Stimulated activated CD8-positive, alpha-beta memory T cell treated with anti-CD3 and anti-CD28 coated beads, Interleukin-4, amount 100 ng/mL, for 48 hours (primary cell): ENCODE data around the gene STARD13.

Experiments
- DNase-seq: peaks from one replicate; pipeline ENCODE4 v3.0.0-alpha.2; 2020

STARD13 gene

GRCh38 chr13:33227927-33228647 is 57.5 kb downstream of the STARD13 start:
- DNase-seq, result no peak

DNA sequence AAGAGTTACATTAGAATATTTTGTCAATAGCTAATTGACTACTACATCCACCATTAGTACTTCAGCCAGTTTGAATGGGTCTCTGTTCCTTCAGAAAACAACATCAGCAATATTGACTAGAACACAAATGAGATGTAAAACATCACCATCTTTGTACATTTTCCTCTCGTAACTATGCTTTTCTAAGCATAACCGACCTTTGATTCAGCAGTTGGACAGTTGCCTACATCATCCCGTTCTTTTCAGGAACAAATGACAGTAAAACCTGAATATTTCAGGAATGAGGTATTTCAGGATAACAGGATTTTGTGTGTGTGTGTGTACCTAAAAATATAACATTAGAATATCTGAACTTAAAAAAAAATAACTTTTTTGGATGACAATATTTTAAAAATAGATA is 60.9 kb downstream of the STARD13 start:
- DNase-seq, result no peak

DNA sequence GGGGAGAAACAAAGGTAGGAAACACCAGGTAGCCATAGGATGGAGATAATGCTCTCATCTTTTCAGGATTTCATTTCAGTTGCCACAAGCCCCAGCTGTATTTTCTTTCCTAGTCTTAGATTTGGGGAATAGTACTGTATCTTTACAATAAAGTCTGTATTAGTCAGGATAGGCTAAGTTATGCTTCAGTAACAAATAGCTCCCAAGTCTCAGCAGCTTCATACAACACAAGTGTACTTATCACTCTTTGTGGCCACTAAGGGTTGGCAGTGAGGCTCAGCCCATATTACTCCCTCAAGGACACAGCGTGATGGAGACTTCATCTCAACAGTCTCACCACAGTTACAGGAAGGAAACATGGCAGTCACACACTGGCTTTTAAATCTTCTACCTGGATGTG is 61.4 kb downstream of the STARD13 start:
- DNase-seq, result no peak

DNA sequence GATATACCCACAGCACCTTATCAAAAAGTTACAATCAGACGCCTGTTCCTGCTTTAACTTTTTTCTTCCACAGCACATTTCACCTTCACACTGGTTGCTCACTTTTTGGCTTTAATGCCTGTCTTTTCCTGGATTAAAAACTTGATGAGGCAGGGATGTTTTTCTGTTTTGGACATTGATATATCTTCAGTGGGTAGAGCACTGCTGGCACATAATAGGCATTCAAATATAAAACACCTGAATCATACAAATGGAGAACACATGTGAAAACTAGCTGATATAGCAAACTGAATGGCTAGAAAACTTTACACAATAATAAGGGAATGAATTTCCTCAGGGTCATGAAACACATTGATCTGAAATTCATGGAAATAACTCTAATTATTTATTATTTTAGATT is 65.6 kb downstream of the STARD13 start:
- no peak for DNase-seq

GRCh38 chr13:33218426-33218825 is 67.1 kb downstream of the STARD13 start:
- no peak for DNase-seq

GRCh38 chr13:33218020-33218419 is 67.5 kb downstream of the STARD13 start:
- no peak for DNase-seq

- DNase-seq, result no peak
Measured at GRCh38 chr13:33217256-33217655, 68.3 kb downstream of the STARD13 start.

DNA sequence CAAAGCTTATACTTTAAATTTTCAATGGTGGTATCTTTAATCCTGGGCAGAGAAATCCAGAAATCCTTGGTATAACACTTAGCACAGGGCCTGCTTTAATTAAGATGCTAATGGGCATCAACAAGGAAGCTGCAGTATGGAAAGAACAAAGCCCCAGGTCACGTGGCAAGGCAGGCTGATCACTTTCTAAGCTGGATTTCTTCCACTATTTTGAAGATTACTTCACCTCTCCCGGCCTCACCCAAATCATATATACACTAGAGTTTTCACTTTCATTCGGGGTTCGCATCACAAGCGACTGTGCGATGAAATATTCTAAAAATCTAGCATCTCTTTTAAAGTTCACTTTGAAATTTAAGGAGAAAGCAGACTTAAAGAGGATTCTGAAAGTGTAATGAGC is 71.8 kb downstream of the STARD13 start:
- DNase-seq, result no peak

DNA sequence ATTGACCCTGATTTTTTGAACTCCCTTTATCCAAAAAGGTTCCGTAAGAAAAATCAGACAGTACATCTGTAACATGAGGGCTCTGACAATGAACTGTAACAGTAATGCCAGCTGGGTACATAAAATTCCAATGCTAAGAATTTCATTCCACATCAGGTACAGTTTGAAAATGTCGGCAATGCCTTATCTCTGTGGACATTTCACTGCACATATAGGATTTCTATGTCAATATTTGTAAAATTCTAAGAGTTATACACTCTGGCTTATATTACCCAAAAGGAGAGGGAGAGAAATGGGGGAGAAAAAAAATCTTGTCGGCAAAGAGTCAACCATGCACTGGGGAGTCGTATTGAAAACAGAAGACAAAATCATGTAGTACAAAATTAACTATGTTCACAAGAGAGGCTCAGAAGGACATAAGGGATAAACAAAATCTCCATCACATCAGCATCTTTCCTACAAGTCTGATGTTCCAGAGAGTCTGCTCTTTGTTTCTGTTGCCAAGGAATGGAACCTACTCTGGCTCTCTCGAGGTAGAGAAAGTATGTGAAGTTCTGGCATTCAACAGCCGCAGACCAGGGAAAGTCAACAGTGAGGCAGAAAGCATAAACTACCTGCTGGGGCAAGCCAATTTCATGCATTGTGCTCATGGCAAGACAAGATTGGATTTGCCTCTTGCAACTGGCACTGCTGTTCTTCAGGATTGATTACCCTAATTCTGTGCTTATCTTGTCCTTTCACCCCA is 72.4 kb downstream of the STARD13 start:
- no peak for DNase-seq

DNA sequence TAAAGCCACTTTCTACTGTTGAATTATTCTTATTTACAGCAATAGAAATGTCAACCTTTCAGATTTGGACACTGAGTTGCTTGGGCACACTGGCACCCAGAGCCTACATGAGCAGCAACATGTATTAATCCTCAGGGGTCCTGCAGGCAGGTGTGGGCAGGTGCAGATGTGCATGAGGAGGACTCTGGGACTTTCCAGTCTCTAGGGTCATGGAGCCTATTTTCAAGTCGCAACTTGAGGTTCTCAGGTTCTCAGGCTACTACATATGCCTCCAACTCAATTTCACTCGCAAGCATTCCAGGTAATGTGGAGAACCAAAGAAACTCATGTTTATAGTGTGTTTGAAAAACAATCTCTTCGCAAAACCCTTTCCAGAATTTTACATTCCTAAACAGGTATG is 73.2 kb downstream of the STARD13 start:
- DNase-seq, result no peak

- DNase-seq, result no peak
Measured at GRCh38 chr13:33210090-33210489, 75.5 kb downstream of the STARD13 start.

DNA sequence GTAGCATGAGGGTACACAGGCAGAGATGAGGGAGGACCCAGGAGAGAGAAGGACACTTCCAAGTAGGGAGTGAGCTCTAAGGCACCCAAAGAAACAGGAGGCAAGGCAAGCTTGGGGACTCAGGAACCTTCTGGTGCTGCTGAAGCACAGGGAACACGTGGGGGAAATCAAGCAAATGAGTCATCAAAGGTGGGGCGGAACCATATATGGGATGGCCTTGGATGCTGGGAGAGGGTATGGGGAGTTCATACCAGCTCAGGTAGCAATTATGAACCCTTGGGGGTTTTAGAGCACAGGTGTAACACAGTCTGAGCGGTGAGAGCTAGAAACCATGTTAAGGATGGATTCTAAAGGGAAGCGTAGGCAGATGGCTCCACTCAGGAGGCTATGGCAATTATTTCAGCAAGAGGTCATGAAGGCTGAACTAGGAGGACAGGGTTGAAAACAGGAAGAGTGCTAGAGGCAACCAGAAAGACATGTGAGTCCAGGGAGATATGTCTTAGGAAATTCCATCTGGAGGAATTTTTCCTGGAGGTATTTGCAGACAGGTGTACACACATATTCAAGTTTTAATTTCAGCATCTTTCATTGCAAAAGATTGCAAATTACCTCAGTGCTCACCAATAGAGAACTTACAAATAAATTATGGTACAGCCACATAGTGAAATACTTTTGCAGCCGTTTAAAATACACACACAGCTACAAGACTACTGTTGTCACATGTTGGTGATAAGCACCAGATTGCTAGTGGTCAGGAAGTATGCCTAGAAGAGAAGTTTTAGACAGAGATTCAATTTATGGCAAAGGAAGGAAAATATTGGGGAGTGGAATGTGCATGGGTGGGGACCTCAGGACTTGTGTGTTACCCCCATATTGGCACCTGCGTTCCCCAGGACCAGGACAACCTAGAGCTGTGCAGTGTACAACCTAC is 77.0 kb downstream of the STARD13 start:
- DNase-seq, result no peak

- no peak for DNase-seq
Measured at GRCh38 chr13:33207615-33207961, 78.0 kb downstream of the STARD13 start.

- no peak for DNase-seq
Measured at GRCh38 chr13:33206945-33207614, 78.5 kb downstream of the STARD13 start.

GRCh38 chr13:33206425-33206824 is 79.1 kb downstream of the STARD13 start:
- no peak for DNase-seq

GRCh38 chr13:33205804-33206221 is 79.7 kb downstream of the STARD13 start:
- DNase-seq, result no peak

- no peak for DNase-seq
Measured at GRCh38 chr13:33205224-33205623, 80.3 kb downstream of the STARD13 start.

DNA sequence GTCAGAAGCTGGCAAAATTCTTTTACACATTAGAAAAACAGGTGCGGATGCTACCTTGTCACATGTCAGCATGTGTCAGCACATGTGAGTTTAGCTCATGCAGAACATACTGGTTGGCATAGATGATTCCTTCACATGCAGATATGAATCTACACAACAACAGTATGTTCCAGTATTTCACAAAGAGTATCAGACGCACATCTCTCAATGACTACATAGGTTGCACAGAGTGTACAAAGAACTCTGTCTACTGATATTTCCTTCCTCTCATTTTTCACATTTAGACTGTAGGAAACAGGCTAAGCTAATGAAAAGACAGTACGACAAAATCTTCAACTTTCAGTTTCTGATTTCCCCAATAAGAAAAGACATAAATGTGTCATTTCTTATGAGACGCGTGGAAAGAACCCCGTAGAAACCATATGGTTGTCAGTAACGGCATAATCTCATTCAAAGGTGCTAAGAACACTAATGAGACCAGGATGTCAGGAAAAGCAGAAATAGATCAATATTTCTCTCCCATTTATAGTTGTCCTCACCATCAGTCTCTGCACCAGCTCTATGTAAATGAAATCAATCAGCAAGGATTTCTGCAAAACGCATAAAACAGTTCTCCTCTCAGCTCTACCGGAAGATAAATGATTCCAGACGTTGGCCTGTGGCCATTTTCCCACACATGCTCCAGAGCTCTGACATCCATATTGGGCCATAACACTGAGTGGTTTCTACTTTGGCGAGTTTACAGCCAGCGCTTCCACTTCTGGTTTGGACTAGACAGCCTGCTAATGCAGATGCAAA is 81.2 kb downstream of the STARD13 start:
- DNase-seq, result no peak

DNA sequence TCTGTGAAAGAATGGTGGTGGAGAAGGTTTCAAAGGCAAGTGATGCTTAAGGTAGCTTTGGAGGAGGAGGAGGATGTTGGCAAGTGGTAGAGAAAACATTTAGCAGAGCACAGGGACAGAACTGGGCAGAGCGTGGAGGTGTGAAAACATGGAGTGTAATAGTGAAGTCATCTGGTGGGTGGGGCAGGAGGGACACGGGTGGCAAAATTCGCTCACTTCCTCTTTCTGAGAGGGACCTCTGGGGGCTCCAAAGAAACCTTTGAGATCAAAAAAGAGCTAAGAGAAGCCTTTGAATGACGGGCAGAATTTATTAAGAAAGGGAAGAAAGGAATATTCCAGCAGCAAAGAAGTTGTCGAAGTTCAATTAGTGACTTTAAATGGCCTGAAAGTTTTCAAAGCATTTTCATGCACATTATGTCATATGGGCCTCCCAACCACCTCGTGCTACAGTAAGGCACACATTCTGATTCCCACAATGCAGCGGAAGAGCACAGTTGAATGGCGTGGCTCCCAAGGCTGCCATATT is 82.8 kb downstream of the STARD13 start:
- no peak for DNase-seq

GRCh38 chr13:33201659-33202058 is 83.9 kb downstream of the STARD13 start:
- no peak for DNase-seq

DNA sequence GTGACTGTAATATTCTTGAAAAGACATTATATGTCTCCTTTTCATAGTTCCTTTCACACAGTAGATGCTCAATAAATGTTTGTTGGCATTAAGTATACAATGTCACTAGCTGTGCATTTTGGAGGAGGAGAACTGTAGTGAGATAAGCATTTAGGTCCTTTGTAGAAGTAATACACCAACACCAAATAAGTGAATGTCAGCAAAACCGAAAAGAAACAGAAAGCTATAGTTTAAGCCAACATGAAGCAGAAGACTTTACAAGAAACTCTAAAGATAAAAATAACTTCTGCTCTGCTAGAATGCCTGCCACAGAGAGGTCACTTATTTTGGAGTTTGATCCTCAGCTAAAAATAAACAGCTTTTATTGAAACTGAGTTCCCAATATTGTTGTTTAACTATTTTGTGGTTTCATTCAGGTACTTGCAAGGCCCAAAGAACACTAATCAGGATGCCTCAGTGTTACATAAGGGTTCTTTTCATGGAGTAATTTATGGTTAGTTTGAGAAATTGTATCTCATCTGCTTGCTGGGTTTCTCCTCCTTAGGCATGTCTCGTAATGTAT is 86.2 kb downstream of the STARD13 start:
- DNase-seq, result no peak
